HEK293T (cell line): ENCODE results near the gene PPP1R12C.

Experiments used
- BHLHE40 ChIP-seq: fragments of 450-650 bp; IDR thresholded peaks from 2 replicates; pipeline ENCODE4 v1.6.1; 2016; ENCODE audit warnings: mild to moderate bottlenecking, moderate library complexity, borderline replicate concordance
- CTBP1 ChIP-seq: fragments of 450-650 bp; IDR thresholded peaks from 2 replicates; pipeline ENCODE4 v1.6.1; 2016; ENCODE audit warnings: borderline replicate concordance
- FOXM1 ChIP-seq: fragments of 450-650 bp; IDR thresholded peaks from 2 replicates; pipeline ENCODE4 v1.6.1; 2017; ENCODE audit warnings: mild to moderate bottlenecking, borderline replicate concordance
- L3MBTL2 ChIP-seq: fragments of 450-650 bp; conservative IDR thresholded peaks from 2 replicates; pipeline ENCODE4 v1.6.1; 2016; ENCODE audit warnings: mild to moderate bottlenecking
- LEF1 ChIP-seq: fragments of 450-650 bp; IDR thresholded peaks from 2 replicates; pipeline ENCODE4 v1.6.1; 2017; ENCODE audit warnings: mild to moderate bottlenecking, borderline replicate concordance
- SP1 ChIP-seq: fragments of 450-650 bp; IDR thresholded peaks from 2 replicates; pipeline ENCODE4 v1.6.1; 2017
- SUZ12 ChIP-seq: fragments of 450-650 bp; IDR thresholded peaks from 2 replicates; pipeline ENCODE4 v1.6.1; 2016; ENCODE audit warnings: mild to moderate bottlenecking
- ZNF384 ChIP-seq: fragments of 450-650 bp; IDR thresholded peaks from 2 replicates; pipeline ENCODE4 v1.6.1; 2016

- TF ChIP-seq SUZ12, result no peak
- TF ChIP-seq ZNF384, result no peak
- TF ChIP-seq SP1, result no peak
- TF ChIP-seq CTBP1, result no peak
- TF ChIP-seq FOXM1, result no peak
- TF ChIP-seq BHLHE40, result no peak
- no peak for TF ChIP-seq LEF1
- TF ChIP-seq L3MBTL2, result no peak
Observed at GRCh38 chr19:55044286-55044685, 73.2 kb downstream of the PPP1R12C start.
